ENCODE data around the gene OR2A2.
A peak's percentile ranks its signal among the peaks of the same experiment; 100 is the strongest.
"Not testable (repeated sequence)": the region's sequence is repeated elsewhere in the genome, so short reads cannot be mapped to it uniquely, and the experiment has no call there.

The OR2A2 gene

GRCh38 chr7:144127714-144128334, 18.4 kb downstream of the OR2A2 start:
- Mint-ChIP-seq H3K27ac (no peak overlapping the region), H3K4me3 (no peak overlapping the region), H3K9me3 (no peaks in the 10 kb centered on the region), H3K27me3 (no peaks in the 10 kb centered on the region), H3K4me1 (peaks cover 13% of the 10 kb centered on the region)
- ATAC-seq = peak; percentile 96
- DNase-seq = peak; percentile 82 to 87

- H3K27me3 Mint-ChIP-seq, H3K4me3 Mint-ChIP-seq, H3K9me3 Mint-ChIP-seq, H3K27ac Mint-ChIP-seq, ATAC-seq, DNase-seq: not testable (repeated sequence)
- peaks cover 13% of the 10 kb centered on the region for H3K4me1 Mint-ChIP-seq
Observed at GRCh38 chr7:144129601-144130000, 20.2 kb downstream of the OR2A2 start.

- Mint-ChIP-seq H3K4me1 (peaks cover 13% of the 10 kb centered on the region), H3K9me3 (no peaks in the 10 kb centered on the region), H3K27ac (no peak overlapping the region), H3K27me3 (no peaks in the 10 kb centered on the region), H3K4me3 (no peak overlapping the region)
- DNase-seq = no peak
- no peak for ATAC-seq
Observed at GRCh38 chr7:144130730-144131129, 21.3 kb downstream of the OR2A2 start.

- H3K4me3 Mint-ChIP-seq = no peak overlapping the region
- peaks cover 5% of the 10 kb centered on the region for H3K4me1 Mint-ChIP-seq
- no peaks in the 10 kb centered on the region for H3K9me3 Mint-ChIP-seq
- no peak for ATAC-seq
- no peak for DNase-seq
- H3K27ac Mint-ChIP-seq = no peak overlapping the region
- H3K27me3 Mint-ChIP-seq = no peaks in the 10 kb centered on the region
Observed at GRCh38 chr7:144132262-144132661, 22.9 kb downstream of the OR2A2 start.

GRCh38 chr7:144133307-144133706, 23.9 kb downstream of the OR2A2 start:
- Mint-ChIP-seq H3K27ac (no peak overlapping the region), H3K9me3 (no peaks in the 10 kb centered on the region), H3K27me3 (no peaks in the 10 kb centered on the region), H3K4me1 (no peaks in the 10 kb centered on the region), H3K4me3 (no peak overlapping the region)
- DNase-seq = no peak
- no peak for ATAC-seq

GRCh38 chr7:144134116-144134515, 24.7 kb downstream of the OR2A2 start:
- H3K27me3 Mint-ChIP-seq = no peaks in the 10 kb centered on the region
- no peak overlapping the region for H3K4me3 Mint-ChIP-seq
- no peak overlapping the region for H3K27ac Mint-ChIP-seq
- DNase-seq = no peak
- H3K9me3 Mint-ChIP-seq = no peaks in the 10 kb centered on the region
- ATAC-seq = no peak
- no peaks in the 10 kb centered on the region for H3K4me1 Mint-ChIP-seq

GRCh38 chr7:144137501-144137900, 28.1 kb downstream of the OR2A2 start:
- no peaks in the 10 kb centered on the region for H3K4me1 Mint-ChIP-seq
- DNase-seq (no peak), ATAC-seq (no peak)
- H3K9me3 Mint-ChIP-seq = no peaks in the 10 kb centered on the region
- H3K27me3 Mint-ChIP-seq = no peaks in the 10 kb centered on the region
- no peak overlapping the region for H3K4me3 Mint-ChIP-seq
- no peak overlapping the region for H3K27ac Mint-ChIP-seq

GRCh38 chr7:144142187-144142586, 32.8 kb downstream of the OR2A2 start:
- Mint-ChIP-seq H3K9me3 (peaks cover 4 to 10% of the 10 kb centered on the region in 2 donors), H3K27me3 (no peaks in the 10 kb centered on the region), H3K4me1 (no peaks in the 10 kb centered on the region), H3K4me3 (no peak overlapping the region), H3K27ac (no peak overlapping the region)
- DNase-seq (no peak), ATAC-seq (no peak)

GRCh38 chr7:144144426-144144825, 35.0 kb downstream of the OR2A2 start:
- DNase-seq (no peak), ATAC-seq (no peak)
- Mint-ChIP-seq H3K4me1 (no peaks in the 10 kb centered on the region), H3K9me3 (peaks cover 25 to 26% of the 10 kb centered on the region in 2 donors), H3K4me3 (no peak overlapping the region), H3K27ac (no peak overlapping the region), H3K27me3 (no peaks in the 10 kb centered on the region)

GRCh38 chr7:144148224-144148827, 38.9 kb downstream of the OR2A2 start:
- Mint-ChIP-seq H3K9me3 (peaks cover 25 to 42% of the 10 kb centered on the region in 2 donors), H3K4me1 (no peaks in the 10 kb centered on the region), H3K27ac (no peak overlapping the region), H3K4me3 (no peak overlapping the region), H3K27me3 (no peaks in the 10 kb centered on the region)
- no peak for DNase-seq
- no peak for ATAC-seq

GRCh38 chr7:144158861-144159260, 49.5 kb downstream of the OR2A2 start:
- DNase-seq = no peak
- no peak for ATAC-seq
- H3K4me3 Mint-ChIP-seq = no peak overlapping the region
- no peaks in the 10 kb centered on the region for H3K4me1 Mint-ChIP-seq
- H3K9me3 Mint-ChIP-seq = no peaks in the 10 kb centered on the region
- H3K27ac Mint-ChIP-seq = no peak overlapping the region
- H3K27me3 Mint-ChIP-seq = peaks cover 26% of the 10 kb centered on the region
